Astrocyte of the spinal cord (primary cell): ENCODE data around the gene ASCL5.
A peak's percentile ranks its signal among the peaks of the same experiment; 100 is the strongest.

Source experiments
- DNase-seq: peaks from one replicate; pipeline ENCODE4 v3.0.0; 2011; ENCODE audit warnings: low read depth, low spot score
- H3K4me3 ChIP-seq: 2 replicates; pipeline ENCODE4 v1.5.1; 2011; ENCODE audit warnings: low read depth, mild to moderate bottlenecking, low read length, moderate library complexity
- in situ Hi-C: cut with HindIII; loops from 2 replicates; pipeline ENCODE4 v1.10.0; 2017; ENCODE audit warnings: low sequenced_read_pairs
- TF ChIP-seq, protein P1 (sequence below): IDR thresholded peaks from 2 replicates; pipeline ENCODE4 v1.5.1; 2012; ENCODE audit warnings: low read depth, mild to moderate bottlenecking, low read length, inconsistent platforms

The ASCL5 gene

DNA sequence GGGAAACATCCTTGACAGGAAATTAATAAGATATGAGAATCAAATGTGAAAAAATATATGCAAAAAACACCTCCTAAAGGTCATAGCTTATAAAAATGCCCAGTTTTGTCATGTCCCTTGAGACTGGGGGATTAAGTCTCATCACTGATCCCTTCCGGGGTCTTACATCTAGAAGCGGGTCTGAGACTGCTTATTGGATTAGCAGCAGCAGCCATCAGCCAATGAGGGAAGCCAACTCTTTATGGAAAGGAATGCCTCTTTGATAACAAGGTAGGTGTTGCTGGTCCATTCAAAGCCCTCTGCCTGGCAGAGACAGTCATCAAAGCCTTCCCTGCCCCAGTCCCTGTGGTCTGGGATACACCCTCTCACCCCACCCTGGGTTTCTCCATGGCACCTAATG, 10.9 kb downstream of the ASCL5 start:
- TF ChIP-seq, protein P1, sequence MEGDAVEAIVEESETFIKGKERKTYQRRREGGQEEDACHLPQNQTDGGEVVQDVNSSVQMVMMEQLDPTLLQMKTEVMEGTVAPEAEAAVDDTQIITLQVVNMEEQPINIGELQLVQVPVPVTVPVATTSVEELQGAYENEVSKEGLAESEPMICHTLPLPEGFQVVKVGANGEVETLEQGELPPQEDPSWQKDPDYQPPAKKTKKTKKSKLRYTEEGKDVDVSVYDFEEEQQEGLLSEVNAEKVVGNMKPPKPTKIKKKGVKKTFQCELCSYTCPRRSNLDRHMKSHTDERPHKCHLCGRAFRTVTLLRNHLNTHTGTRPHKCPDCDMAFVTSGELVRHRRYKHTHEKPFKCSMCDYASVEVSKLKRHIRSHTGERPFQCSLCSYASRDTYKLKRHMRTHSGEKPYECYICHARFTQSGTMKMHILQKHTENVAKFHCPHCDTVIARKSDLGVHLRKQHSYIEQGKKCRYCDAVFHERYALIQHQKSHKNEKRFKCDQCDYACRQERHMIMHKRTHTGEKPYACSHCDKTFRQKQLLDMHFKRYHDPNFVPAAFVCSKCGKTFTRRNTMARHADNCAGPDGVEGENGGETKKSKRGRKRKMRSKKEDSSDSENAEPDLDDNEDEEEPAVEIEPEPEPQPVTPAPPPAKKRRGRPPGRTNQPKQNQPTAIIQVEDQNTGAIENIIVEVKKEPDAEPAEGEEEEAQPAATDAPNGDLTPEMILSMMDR, result no peak
- no peak for DNase-seq
- no peak overlapping the region for H3K4me3 ChIP-seq
- in situ Hi-C loops, result no loop called here

DNA sequence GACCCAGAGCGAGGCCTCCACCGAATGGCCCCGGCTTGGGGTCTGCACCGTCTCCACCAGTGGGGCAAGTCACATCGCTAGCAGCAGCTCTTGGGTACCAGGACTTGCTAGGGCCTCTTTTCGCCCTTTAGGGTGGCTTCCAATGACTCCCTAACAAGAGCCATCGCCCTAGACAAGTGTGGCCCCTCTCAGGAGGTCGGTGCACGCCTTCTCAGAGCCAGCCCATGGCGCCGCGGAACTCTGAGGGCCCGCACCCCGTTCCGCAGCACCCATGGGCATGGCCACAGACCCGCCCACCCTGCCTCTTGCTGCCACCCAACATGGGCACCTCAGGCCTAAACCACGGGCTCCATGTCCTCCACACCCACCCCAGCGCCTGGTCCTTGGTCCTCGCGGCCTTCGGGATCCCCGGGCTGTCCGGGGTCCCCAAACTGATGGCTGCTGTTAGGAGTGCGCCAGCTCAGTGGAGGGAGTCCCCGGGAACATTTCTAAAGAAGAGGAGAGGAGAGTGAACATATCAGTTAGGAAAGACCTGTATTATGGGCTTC, 11.5 kb downstream of the ASCL5 start:
- H3K4me3 ChIP-seq, result no peak overlapping the region
- DNase-seq, result no peak
- TF ChIP-seq, protein P1, result no peak
- in situ Hi-C loops, result no loop called here

DNA sequence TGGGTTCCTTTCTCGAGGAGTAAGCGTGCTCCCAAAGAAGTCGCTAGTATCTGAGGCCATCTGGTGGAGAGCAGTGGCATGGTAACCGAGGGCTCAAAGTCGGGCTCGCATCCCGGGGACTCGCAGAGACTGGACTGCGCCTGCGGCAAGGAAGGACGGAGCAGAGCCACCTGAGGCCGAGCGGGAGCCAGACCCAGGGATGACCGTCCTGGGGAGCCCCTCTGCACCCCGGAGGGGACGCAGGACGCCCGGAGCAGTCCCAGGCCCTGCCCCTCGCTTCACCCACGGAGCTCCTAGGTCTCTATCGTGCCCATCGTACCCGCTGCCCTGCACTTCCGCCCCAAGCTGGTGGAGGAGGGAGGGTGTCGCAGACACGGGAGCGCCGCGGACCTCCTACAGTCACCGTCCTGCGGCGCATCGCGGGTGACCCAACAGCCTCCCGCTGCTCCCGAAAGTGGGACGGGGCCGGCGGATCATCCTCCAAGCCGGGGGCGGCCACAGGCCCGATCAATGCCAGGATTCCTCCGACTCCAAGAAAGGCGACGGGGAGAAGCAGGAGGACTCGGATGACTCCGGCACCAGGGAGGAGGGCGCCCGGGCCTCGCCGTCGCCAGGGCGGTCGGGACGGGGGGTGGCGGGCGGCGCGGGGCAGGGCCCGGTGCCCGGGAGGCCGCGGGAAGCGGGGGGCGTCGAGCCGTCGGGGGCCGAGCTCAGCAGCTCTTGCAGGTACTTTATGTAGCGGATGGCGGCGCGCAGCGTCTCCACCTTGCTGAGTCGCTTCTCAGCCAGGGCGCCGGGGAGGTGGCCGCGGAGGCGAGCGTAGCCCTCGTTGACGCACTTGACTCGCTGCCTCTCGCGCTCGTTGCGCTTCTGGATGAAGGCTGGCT, 12.5 kb downstream of the ASCL5 start:
- peak overlapping the region; percentile 54 for H3K4me3 ChIP-seq
- TF ChIP-seq, protein P1, result peak; percentile 88
- in situ Hi-C loops, result no loop called here
- peak; percentile 87 for DNase-seq

DNA sequence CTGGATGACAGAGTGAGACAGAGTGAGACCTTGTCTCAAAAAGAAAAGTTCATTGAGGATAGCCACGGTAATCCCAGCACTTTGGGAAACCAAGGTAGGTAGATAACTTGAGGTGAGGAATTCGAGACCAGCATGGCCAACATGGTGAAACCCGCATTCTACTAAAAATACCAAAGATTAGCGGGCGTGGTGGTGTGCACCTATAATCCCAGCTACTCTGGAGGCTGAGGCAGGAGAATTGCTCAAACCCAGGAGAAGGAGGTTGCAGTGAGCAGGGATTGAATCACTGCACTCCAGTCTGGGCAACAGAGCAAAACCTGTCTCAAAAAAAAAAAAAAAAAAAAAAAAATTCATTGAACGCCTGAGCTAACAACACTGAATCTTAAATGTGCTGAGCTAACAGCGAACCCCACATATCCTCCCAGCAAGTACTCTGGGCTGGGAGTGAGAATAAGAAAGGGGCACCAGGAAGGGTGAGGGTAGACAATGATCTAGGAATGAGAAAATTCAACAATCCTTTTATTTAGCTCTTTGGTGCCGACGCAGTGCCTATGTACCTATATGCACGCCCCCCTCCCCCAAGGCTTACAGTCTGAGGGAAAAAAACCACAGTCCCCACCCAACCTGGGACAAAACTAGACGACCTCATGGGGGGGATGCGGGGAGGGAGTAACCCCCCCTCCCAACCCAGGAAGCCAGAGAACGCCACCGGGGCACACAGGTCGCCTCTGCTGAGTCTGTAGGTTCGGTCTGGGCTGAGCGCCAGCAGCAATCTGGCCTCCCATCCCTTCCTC, 13.3 kb downstream of the ASCL5 start:
- in situ Hi-C loops, result no loop called here
- DNase-seq, result no peak
- H3K4me3 ChIP-seq, result peak overlapping the region; percentile 54
- TF ChIP-seq, protein P1, result no peak

DNA sequence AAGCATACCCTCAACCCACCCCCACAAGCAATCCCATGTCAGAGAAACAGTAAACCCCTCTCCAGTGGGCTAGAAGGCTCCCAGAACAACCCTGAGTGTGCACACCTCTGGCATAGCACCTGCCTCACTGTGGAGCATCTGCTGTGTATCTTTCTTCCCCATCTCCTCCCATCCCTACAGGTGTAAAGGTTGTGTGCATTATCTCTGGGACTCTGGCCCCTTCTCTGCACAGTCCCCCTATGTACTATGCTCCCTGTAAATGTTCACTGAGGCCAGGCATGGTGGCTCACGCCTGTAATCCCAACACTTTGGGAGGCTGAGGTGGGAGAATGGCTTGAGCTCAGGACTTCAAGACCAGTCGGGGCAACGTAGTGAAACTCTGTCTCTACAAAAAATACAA, 14.1 kb downstream of the ASCL5 start:
- TF ChIP-seq, protein P1, result no peak
- no peak for DNase-seq
- no peak overlapping the region for H3K4me3 ChIP-seq
- in situ Hi-C loops, result no loop called here

DNA sequence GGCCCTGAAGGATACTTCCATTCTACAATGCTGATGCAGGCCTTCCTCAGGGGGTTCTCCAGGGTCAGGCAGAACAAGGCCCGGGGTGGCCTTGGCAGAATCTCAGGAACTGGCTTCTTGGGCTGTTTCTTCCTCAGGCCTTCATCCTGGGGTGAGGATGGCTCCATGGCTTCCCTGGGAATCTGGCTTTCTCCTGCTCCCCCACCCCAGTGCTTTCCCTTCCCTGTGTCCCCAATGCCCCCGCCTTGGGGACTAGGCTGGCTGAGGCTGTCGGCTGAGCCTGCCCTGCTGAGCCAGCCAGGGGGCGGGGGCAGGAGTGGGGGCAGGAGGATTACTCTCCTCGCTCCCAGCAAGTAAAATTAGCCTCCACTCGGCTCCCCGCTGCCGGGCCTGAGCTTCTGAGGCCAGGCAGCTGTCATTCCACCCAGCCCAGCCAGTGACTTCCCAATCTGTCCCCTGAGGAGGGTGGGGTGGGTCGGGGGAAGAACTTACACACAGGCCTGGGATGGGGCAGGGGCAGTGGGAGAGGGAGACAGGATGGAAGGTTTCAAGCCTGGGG, 14.7 kb downstream of the ASCL5 start, which contains the start of gene CACNA1S:
Gene CACNA1S, minus strand, starts transcription at position 254 of the 559 bp plus-strand sequence. Its CDS starts 87 bp downstream, at position 167.
- DNase-seq, result no peak
- TF ChIP-seq, protein P1, result no peak
- in situ Hi-C loops, result no loop called here
- no peak within 1 kb of the TSS for H3K4me3 ChIP-seq
